HFFc6 (cell line): Measurements from ENCODE around the gene TEDC1. TPM values are rescaled to one million over a fixed set of nuclear protein-coding genes. Genes with fewer than 3 reads are reported as not detected.

ENCODE experiments used
- DNase-seq: peaks from one replicate; pipeline ENCODE4 v3.0.0-alpha.2; 2018
- H3K27ac Mint-ChIP-seq: 2 replicates; pipeline ENCODE4 v1.8.0; 2020; ENCODE audit warnings: mild to moderate bottlenecking, mixed read lengths
- H3K27me3 Mint-ChIP-seq: 2 replicates; pipeline ENCODE4 v1.8.0; 2021; ENCODE audit warnings: mild to moderate bottlenecking, moderate library complexity, mixed read lengths; ENCODE audit not compliant: insufficient read depth
- H3K36me3 Mint-ChIP-seq: 2 replicates; pipeline ENCODE4 v1.8.0; 2021; ENCODE audit warnings: low read depth, mixed read lengths
- H3K4me1 Mint-ChIP-seq: 2 replicates; pipeline ENCODE4 v1.8.0; 2020; ENCODE audit warnings: low read depth, mixed read lengths
- H3K4me3 Mint-ChIP-seq: 2 replicates; pipeline ENCODE4 v1.8.0; 2020; ENCODE audit warnings: mild to moderate bottlenecking, moderate library complexity, mixed read lengths
- H3K9me3 Mint-ChIP-seq: 2 replicates; pipeline ENCODE4 v1.8.0; 2020; ENCODE audit warnings: mild to moderate bottlenecking, mixed read lengths
- CTCF ChIP-seq: fragments of 200-600 bp; sonication (generic); IDR thresholded peaks from 2 replicates; pipeline ENCODE4 v1.5.0; 2021; ENCODE audit warnings: antibody characterized with exemption, mild to moderate bottlenecking
- total RNA-seq, 6 experiments: library from RNA; stranded (reverse); fragmentation: NEBNext Ultra II Directional; extraction: Animal tissue kit (Norgen Biotek cat#: 25700); gene quantifications; 2 replicates in 1 of 6; 3 replicates in 5 of 6; pipeline ENCODE4 v1.2.3, GENCODE V29; 2021

Gene TEDC1
- total RNA-seq, 6 experiments from 2014 or later: 9.1 to 12.9 (median 12.7) TPM

GRCh38 chr14:105466531-105467248 lies 24.4 kb upstream of the TEDC1 start:
- no peak overlapping the region for H3K4me3 Mint-ChIP-seq
- DNase-seq: no peak
- no peaks in the 10 kb centered on the region for H3K9me3 Mint-ChIP-seq
- no peak for TF ChIP-seq CTCF
- H3K27me3 Mint-ChIP-seq: no peaks in the 10 kb centered on the region
- H3K4me1 Mint-ChIP-seq: no peaks in the 10 kb centered on the region
- H3K27ac Mint-ChIP-seq: no peak overlapping the region
- peaks cover 2% of the 10 kb centered on the region; the same call in 1 of the 2 replicates for H3K36me3 Mint-ChIP-seq

GRCh38 chr14:105467249-105467941 lies 23.7 kb upstream of the TEDC1 start:
- H3K4me1 Mint-ChIP-seq: no peaks in the 10 kb centered on the region
- DNase-seq: no peak
- H3K9me3 Mint-ChIP-seq: no peaks in the 10 kb centered on the region
- TF ChIP-seq CTCF: no peak
- no peaks in the 10 kb centered on the region for H3K36me3 Mint-ChIP-seq
- no peak overlapping the region for H3K27ac Mint-ChIP-seq
- H3K27me3 Mint-ChIP-seq: no peaks in the 10 kb centered on the region
- H3K4me3 Mint-ChIP-seq: no peak overlapping the region

GRCh38 chr14:105467942-105468471 lies 23.0 kb upstream of the TEDC1 start:
- H3K27me3 Mint-ChIP-seq: no peaks in the 10 kb centered on the region
- H3K9me3 Mint-ChIP-seq: no peaks in the 10 kb centered on the region
- no peak overlapping the region for H3K27ac Mint-ChIP-seq
- H3K36me3 Mint-ChIP-seq: no peaks in the 10 kb centered on the region
- no peak for DNase-seq
- H3K4me3 Mint-ChIP-seq: no peak overlapping the region
- H3K4me1 Mint-ChIP-seq: no peaks in the 10 kb centered on the region
- TF ChIP-seq CTCF: no peak

GRCh38 chr14:105468621-105469241 lies 22.3 kb upstream of the TEDC1 start:
- no peak for DNase-seq
- Mint-ChIP-seq H3K36me3 (no peaks in the 10 kb centered on the region), H3K27ac (no peak overlapping the region), H3K4me3 (no peak overlapping the region), H3K27me3 (no peaks in the 10 kb centered on the region), H3K4me1 (no peaks in the 10 kb centered on the region), H3K9me3 (no peaks in the 10 kb centered on the region)
- TF ChIP-seq CTCF: no peak

- Mint-ChIP-seq H3K4me3 (no peak overlapping the region), H3K36me3 (no peaks in the 10 kb centered on the region), H3K27ac (no peak overlapping the region), H3K27me3 (no peaks in the 10 kb centered on the region), H3K9me3 (no peaks in the 10 kb centered on the region), H3K4me1 (no peaks in the 10 kb centered on the region)
- no peak for DNase-seq
- TF ChIP-seq CTCF: no peak
These were observed 21.3 kb upstream of the TEDC1 start for GRCh38 chr14:105469456-105470349.
